ENCODE data around the gene URAD.

DNA sequence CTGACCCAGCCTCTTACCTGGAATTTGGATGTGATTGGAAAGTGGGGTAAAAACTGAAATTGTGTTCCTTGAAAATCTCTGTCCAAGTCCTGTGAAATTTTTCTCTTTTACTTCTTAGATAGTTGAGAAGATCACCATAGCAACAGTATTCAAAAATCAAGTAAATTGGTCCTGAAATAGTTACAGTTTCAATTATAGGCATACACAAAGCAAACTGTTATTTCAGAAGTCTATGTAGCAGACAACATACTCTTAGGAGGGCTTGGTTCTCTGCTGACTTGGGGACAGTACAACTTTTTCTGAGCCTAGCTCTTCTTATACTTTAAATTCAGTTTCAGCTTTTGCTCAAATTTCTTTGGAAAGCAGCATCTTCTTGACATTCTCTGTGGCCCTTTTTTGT lies 38.6 kb upstream of the URAD start:
- no peak for TF ChIP-seq CTCF (conservative IDR thresholded peaks at IDR 0.05; ENCODE audit: low read length)
- no peak for TF ChIP-seq EZH2phosphoT487 (IDR thresholded peaks at IDR 0.05; ENCODE audit: borderline replicate concordance)

Data from Loucy (cell line).